HG02588 (cell line): ENCODE data around the gene AIP.
"Not testable (repeated sequence)": the region's sequence is repeated elsewhere in the genome, so short reads cannot be mapped to it uniquely, and the experiment has no call there.

Source experiments
- ATAC-seq: cut with Tn5 transposase; IDR thresholded peaks from one replicate; pipeline ENCODE4 v1.9.1; 2021; ENCODE audit warnings: mild to moderate bottlenecking, moderate library complexity; ENCODE audit not compliant: unreplicated experiment

AIP gene

DNA sequence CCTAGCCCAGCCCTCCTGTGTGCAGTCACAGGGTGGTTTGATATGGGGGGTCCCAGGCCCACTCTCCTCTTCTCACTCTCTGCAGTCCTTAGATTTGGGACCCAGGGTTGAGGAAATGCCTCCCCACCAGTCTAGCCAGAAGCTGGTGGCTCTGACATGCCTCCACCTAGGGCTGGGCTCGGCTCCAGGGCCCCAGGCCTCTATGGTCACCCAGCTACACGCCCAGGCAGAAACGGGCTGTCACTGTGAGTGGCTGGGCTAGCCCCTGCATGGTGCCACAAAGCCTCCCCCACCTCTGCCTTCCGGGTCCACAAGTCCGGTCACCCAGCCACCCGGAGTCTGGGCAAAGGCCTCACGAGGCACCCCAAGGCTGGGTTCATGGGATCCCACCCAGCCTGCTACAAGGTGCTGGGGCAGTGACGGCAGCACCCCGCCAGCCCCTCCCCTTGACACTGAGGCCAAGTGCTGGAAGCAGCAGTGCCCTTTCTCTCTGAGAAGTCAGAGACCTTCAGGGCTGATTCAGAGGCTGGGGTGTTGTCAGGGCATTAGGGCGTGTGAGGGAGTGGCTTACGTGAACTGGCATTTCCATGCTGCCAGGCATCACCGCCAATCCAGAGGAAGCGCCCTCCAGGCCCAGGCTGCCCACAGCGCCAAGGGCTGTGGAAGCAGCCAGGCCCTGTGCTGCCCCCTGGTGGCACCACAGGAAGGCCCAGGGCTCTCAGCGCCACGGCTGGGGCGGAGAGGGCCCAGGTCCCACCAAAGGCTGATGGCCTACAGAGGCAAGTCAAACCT is 23.0 kb downstream of the AIP start:
- peak; percentile 23 for ATAC-seq

DNA sequence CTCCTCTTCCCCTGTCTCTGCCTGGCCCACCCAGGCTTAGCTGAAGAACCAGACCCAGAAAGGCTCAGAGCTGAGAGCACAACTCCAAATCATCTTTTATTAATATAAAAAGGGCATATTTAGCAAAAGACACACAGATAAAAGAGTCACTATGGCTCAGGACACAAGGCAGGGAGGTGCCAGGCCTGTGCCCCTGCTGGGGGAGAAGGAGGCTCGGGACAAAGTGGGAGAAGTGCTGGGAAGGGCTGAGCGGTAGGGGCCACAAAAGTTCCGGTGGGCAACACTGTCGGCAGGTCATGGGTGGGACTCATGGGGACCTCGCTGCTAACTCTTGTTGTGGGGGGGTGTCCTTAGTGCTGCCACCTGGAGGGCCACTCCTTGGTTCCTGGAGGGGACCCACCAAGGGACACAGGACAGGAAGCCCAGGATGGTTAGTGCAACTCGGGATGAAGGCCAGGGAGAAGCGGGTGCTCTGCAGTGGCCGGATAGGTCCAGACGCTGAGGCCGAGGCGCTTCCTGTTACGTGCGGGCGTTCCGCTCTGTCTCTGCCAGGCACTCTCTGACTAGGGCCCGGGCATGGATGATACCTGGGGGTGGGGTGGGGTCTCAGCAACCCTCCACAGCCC is 23.7 kb downstream of the AIP start:
- no peak for ATAC-seq

DNA sequence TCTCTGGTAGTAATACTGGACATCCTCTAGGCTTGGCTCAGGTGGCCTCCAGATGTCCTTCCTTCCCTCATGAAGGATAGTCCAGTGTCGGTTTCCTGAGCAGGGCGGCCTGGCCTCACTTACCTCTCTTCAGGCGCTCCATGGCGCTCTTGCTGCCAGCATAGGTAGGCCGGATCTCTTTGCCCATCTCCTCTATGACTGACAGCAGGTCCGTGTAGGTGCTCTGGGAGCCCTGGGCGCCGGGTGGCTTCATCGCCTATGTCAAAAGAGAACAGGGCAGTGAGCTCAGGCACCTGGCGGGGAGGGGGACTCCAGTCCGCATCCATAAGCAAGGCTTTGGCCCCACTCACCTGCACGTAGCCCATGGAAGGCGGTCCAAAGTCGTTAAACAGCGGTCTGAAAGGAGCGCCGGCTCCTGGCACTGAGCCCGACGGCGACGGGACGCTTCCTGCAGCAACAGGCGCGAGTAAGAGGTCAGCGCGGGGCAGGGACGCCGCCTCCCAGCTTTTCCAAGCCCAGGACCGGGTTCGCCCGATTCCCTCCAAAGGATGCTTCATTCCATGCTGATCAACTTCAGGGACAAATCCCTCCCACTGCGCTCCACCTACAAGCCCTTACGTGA is 24.5 kb downstream of the AIP start:
- ATAC-seq, result no peak

DNA sequence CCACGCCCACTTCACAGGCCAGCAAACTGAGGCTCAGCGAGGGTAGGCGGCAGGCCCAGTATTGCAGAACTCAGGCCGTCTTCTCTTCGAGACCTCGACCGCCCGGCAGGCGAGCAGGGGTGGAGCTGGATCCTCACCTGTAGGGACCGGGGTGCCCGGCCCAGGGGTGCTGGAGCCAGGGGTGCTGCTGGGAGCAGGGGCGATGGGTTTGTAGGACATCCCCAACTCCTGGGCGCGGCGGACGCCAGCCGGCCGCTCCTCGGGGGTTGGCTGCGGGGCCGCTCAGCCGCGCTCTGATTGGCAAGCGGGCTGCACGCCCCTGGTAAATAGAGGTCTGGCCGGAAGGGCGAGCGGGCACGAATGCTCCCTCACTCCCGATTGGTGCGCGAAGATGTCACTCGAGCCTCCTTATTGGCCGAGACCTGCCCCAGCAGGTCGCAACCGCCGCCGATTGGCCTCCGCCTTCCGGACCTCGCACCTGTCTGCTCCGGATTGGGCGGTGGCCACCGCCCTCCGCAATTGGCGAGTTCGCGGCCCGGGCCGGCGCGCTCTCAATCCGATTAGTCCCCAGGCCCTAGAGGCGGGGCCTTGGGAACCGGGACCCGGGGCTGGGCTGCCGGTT is 25.1 kb downstream of the AIP start, which contains the start of gene CDK2AP2:
Gene CDK2AP2, minus strand, starts transcription at position 299 of the 622 bp plus-strand sequence. Its CDS starts 80 bp downstream, at position 219.
- peak; percentile 67 for ATAC-seq

DNA sequence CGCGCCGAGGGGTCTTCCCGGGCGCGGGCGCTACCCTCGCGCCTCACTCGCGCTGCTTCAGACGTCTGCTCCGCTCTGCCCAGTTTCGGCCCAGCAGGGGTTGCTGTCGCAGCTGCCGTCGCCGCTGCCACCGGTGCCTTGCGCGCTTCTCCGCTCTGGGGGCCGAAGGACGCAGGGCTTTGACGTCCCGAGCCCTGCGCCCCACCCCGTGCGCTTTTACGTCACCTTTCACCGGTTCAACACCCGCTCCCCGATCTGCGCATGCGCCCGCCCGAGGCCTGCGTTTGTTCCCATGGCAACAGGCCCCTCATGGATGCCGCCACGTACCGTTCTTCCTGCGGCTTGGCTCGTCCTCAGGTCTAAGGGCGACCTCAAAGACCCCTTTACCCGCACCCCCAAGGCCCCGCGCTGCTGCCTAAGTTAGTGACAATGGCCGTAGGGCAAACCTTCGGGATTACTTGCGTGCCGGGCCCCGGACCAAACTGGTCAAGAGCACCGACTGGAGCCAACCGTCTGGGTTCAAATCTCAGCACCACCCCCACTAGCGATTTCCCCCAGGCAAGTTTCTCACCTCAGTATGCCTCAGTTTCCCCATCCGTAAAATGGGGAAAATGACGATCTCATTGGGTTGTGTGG is 25.8 kb downstream of the AIP start:
- peak; percentile 34 for ATAC-seq

DNA sequence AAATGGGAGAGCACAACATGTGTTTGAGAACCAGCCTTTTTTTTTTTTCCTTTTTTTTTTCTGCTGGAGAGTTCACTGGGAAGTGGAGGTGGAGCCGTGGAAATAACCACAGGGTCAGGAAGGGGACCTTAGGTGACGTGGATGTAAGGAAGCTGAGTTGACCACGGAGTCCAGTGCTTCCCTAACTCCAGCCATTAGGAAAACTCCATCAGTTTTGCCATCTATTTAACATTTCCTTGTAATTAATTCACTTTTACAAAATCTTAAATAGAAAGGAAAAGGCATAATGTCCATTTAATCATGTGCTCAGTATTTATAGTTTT is 27.2 kb downstream of the AIP start:
- ATAC-seq, result no peak

DNA sequence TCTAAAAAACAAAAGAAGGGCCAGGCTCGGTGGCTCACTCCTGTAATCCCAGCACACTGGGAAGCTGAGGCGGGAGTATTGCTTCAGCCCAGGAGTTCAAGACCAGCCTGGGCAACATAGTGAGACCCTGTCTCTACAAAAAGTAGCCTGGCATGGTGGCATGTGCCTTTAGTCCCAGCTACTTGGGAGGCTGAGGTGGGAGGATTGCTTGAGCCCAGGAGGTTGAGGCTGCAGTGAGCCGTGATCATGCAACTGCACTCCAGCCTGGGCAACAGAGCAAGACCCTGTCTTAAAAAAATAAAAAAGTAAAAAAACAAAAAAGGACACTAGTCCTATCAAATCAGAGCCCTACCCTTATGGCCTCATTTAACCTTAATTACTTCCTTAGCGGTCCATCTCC is 28.7 kb downstream of the AIP start:
- not testable (repeated sequence) for ATAC-seq

DNA sequence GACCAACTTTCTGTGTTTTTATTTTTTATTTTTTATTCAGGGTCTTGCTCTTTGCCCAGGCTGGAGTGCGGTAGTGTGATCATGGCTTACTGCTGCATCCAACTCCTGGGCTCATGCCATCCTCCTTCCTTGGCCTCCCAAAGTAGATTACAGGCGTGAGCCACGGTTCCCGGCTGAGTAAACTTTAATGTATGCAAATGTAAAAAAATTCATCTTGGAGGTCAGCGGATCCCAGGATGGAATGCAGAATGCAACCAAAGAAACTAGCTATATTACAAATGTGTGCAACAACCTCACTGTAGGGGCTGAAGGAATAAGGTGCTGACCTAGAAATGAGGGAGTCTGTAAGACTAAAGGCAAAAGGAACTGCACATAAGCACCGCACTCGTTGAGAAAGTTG is 31.3 kb downstream of the AIP start:
- ATAC-seq, result no peak

DNA sequence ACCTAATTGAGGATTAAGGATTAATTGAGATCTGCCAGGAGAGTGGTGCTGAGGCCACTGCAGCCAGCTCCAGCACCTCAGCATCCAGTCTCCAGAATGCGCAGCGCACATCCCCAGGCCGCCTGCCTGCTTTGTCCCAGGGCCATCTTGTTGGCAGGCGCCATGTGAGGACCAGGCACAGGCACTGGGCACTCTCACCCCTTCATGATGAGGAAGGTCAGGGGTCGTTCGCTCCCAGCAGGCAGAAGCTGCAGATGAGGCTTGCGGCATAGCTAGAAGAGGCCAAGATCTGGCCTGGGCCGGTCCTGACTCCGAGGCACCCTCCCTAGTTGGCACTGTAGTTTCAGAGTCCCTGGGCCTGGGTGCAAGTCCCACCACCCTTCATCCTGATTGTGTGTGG is 34.0 kb downstream of the AIP start:
- no peak for ATAC-seq

DNA sequence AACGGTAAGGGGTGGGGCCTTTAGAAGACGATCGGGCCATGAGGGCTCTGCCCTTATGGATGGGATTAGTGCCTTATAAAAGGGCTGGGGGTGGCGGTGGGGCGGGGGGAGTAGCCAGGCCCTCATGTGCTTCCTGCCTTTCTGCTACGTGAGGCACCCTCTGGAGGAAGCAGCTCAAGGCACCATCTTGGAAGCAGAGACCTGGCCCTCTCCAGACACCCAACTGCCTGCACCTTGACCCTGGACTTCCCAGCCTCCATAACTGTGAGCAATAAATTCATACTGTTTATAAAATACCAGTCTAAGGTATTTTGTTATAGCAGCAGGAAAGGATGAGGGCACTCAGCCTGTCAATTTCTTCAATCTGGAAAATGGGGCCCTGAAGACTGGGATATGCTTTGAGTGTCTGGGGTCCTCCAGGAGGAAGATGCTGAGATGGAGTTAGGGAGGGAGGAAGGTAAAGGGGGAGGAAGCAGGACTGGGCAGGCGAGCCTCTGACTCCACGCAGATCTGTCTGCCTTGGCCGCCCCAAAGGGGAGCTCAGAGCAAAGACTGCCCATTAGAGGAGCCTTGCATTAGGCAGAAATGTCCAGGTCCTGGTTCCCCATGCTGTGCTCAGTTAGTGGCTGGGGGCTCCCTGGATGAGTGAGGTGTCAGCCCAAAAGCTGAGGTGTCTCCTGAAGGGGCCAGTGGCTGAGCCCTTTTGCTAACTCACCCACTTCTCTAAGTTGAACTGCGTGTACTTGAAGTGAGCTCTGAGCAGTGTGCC is 35.1 kb downstream of the AIP start:
- ATAC-seq, result no peak

DNA sequence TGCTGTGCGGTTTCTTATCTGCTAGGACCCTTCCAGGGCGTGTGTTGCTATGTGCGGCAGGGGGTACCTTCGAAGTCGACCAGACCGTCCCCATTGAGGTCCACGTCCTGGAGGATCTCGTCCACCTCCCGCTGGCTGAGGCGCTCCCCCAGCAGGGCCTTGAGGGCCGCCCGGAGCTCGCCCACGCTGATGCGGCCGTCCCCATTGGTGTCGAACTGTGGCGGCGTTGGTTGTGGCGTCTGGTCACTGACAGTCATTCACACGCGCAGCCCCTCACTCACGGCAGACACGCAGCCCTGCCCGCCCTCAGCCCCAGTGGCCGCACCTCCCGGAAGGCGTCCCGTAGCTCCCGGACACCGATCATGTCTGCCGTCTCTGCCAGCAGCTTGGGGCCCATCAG is 36.9 kb downstream of the AIP start:
- no peak for ATAC-seq

DNA sequence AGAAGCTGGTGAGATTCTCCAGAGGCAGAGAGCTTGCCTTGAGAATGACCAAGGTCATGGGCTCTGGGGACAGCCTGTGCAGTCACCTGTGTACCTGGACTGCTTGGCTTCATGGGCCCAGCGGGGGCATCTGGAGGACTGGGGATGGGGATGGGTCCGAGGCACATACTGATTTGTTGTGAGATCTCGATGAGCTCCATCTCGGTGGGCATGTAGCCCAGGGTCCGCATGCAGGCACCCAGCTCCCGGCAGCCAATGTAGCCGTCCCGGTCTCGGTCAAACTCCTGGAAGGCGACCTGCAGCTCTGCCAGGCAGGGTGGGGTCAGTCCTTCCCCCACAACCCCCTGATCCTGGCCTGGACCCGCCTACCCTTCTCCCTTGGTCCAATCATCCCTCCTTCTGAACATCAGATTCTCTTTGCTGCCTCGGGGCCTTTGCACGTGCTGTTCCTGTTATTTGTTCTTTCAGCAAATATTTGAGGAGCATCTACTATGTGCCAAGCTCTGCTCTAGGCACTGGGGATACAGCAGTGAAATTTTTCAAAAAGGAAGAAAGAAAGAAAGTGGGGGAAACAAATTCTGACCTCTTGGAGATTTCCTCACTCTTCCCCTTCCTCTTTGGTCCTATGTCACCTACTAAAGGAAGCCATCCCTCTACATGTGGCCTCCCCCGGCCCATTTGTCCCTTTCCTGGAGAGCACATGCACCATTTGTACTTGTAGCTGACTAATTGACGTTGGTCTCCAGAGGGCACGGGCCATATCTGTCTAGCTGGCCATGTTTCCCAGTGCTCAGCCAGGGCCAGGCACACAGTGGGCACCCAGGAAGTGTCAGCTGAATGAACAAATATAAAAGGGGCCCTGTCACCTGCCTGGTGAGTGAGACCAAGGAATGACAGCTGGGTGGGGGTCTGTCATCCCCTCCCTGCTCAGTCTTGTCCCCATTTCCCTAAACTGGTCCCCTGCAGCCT is 38.3 kb downstream of the AIP start:
- ATAC-seq, result no peak

DNA sequence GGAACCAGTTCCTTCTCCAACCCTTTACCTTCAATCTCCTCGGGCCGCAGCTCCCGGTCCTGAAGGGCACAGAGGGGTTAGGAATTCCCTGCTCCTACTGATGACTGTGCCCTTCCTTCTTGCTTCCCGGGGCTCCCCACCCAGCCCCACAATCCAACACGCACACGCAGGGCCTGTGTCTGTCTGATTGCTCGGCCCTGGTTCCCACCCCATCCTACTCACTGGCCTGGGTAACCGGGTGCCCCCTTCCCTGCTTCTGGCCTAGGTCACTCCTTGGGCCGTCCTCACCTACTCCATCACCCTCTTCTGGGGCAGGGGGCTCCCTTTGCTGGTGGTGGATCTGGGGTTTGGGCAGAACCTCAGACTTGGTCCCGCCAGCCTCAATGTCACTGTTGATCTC is 39.1 kb downstream of the AIP start:
- no peak for ATAC-seq

DNA sequence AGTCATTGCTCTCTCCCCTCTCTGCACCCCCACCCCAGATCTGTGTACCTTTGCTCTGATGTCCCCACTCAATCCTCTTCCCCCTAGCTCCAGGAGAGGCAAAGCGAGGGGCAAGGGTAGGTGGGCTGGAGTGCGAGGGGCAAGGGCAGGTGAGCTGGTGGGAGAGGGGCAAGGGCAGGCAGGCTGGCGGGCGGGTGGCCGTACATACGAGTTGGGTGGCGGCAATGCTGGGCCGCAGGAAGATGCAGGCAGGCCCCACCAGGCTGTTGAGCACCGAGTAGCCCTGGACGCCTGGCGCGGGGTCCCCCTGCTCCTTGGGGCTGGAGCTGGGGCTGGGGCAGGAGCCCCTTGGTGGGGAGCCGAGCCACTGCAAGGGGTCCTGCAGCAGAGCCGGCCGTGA is 39.5 kb downstream of the AIP start:
- ATAC-seq, result no peak

DNA sequence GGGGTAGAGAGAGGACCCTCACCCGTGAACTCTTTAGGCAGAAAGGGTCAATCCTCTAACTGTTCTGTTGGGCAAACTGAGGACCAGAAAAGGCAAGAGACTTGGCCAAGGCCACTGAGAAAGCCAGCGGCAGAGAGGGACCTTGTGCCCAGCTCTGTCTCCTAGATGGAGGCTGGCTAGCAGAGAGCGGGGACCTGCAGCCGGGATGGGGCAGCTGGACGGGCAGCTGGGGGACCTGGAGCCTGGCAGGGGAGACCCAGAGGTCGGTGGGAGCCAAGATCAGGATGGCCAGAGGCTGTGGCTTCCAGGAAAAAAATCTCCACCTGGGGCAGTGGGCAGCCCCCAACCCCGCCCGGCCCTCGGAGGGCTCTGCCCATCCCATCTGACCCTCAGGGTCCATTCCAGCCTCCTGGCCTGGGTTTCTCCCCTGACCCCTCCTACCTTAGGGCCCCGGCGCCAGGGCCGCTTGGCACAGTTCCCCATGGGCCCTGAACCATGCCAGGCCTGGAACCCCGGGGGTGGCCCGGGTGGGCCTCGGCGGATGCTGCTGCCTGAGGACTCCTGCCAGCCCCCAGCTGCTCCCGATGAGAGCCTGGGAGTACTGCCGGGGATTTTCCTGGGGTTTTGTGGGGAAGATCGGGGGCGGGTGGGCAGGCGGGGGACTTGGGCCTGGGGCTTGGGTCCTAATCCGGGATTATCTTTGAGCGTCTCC is 40.2 kb downstream of the AIP start, which contains the start of gene CABP2:
Gene CABP2, minus strand, starts transcription at position 603 of the 712 bp plus-strand sequence. Its CDS starts 120 bp downstream, at position 483.
- no peak for ATAC-seq

DNA sequence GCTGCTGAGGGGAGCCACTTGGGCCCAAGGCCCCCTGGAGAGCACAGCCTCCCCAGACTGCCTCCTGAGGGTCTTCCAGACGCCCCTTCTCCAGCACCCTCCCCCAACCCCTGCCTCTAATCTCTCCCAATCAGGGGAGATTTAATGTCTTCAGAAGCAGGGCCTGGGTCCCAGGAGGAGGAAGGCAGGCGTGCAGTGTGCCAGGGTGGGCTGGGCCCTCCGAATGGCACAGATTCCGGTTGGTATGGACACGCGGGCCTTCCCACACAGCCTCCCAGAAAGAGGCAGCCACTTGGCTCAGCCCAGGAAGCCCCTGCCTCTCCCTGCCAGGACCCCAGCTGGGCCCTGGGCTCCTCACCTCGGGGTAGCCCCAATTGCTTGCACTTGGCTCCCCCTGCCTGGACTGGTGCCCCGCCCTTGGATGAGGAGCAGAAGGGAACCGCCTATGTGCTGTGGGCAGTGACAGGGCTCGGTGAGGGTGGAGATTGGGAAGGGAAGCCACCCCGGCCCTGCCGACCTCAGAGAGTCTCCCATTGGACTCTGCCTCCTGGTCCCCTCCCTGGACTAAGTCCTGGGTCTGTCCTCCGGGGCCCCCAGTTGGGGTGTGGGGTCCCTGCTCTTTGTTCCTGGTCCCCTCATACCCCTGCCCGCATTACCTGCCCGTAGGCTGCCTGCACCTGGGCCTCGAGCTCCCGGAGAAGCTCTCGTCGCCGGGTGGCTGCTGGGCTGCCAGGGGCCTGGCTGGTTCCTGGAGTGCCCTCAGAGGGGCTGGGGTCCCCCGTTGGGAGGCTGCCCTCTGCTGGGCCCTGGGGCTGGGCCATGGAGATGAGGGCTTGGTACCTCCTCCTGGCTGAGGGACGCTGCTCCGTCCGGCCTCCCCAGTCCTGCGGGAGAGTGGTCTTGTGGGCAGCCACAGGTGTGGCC is 41.0 kb downstream of the AIP start:
- ATAC-seq, result no peak

DNA sequence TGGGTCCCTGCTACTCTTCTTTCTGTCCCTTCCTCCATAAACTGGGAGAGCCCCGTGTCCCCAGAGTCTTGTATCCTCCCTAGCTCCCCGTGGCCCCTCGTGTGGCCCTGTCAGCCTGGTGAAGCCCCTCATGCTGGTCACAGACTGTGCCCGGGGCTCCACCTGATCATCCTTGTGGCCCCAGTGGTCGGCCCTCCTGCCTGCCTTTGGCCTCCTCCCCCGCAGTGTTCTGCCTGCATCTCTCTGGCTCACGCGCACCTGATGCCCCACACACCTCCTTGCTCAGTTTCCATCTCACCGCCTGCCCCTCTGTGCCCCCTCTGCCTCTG is 41.6 kb downstream of the AIP start:
- no peak for ATAC-seq
